Small intestine (tissue), 16 donors: ENCODE measurements around the gene CD244. TPM values are rescaled to one million over a fixed set of nuclear protein-coding genes. Genes with fewer than 3 reads are reported as not detected.

Experiments
- DNase-seq, 2 donors: peaks; one replicate each; pipeline versions ENCODE4 v3.0.0 to v3.0.0-alpha.2; 2013
- FAIRE-seq: peaks from 2 replicates; lab custom pipeline; 2012; peaks lifted over from hg19 to GRCh38; lab: Jason Lieb, UNC
- H3K27ac ChIP-seq, 3 donors: one replicate each; pipeline ENCODE4 v1.5.1; 2013; ENCODE audit warnings: low read length in 2 of 3, mild to moderate bottlenecking in 2 of 3, control low read depth in 1 of 3, inconsistent platforms in 1 of 3, low read depth in 1 of 3, moderate library complexity in 1 of 3
- H3K27me3 ChIP-seq, 3 donors: one replicate each; pipeline ENCODE4 v1.6.1; 2013; ENCODE audit warnings: low read length in 3 of 3, inconsistent platforms in 1 of 3; ENCODE audit not compliant: control insufficient read depth in 3 of 3, insufficient read depth in 3 of 3
- H3K36me3 ChIP-seq, 3 donors: one replicate each; pipeline ENCODE4 v1.6.1; 2013; ENCODE audit warnings: low read length in 3 of 3, inconsistent platforms in 1 of 3, low read depth in 1 of 3, mild to moderate bottlenecking in 1 of 3, moderate library complexity in 1 of 3; ENCODE audit not compliant: control insufficient read depth in 3 of 3, insufficient read depth in 2 of 3
- H3K4me1 ChIP-seq, 3 donors: one replicate each; pipeline ENCODE4 v1.6.1; 2013; ENCODE audit warnings: low read length in 2 of 3, inconsistent platforms in 1 of 3, low read depth in 1 of 3, mild to moderate bottlenecking in 1 of 3, moderate library complexity in 1 of 3; ENCODE audit not compliant: control insufficient read depth in 3 of 3, insufficient read depth in 2 of 3
- H3K4me3 ChIP-seq, 3 donors: one replicate each; pipeline ENCODE4 v1.5.1; 2013; ENCODE audit warnings: low read length in 3 of 3, control low read depth in 1 of 3, inconsistent platforms in 1 of 3, low read depth in 1 of 3, mild to moderate bottlenecking in 1 of 3, moderate library complexity in 1 of 3
- H3K9me3 ChIP-seq, 2 donors: one replicate each; pipeline ENCODE4 v1.6.1; 2013; ENCODE audit warnings: low read depth in 1 of 2, low read length in 1 of 2; ENCODE audit not compliant: control insufficient read depth in 2 of 2, insufficient read depth in 1 of 2
- WGBS, 3 donors: extraction: QIAGEN DNeasy Blood & Tissue Kit; methylation state at CpG; one replicate each; pipeline ENCODE4 v1.1.7; 2013; 5-methylcytosine and 5-hydroxymethylcytosine counted together
- long read RNA-seq, 10 donors: transcript quantifications; one replicate each; lab custom pipeline, GENCODE V29; 2026
- polyA plus RNA-seq, 4 donors: library from polyadenylated mRNA; stranded (reverse) in 3 of 4; unstranded in 1 of 4; fragments of 200-250 nt in 3 of 4; fragments of 120-200 nt in 1 of 4; gene quantifications; one replicate each; pipeline versions ENCODE4 v1.2.1 to v1.2.3, GENCODE V29; 2013
- donor health status: healthy with polysubstance abuse.
- donor health status: control.
- donor health status: control.
- donor health status: Bipolar disorder and iron deficiency.
- donor health status: healthy.

Gene CD244
- polyA plus RNA-seq, result 1 to 10 TPM in 2 of 4 donors, under 1 TPM in 2; 0.39 to 3.2 (median 1.1) TPM
- long read RNA-seq, donor 1, result 0 reads
- long read RNA-seq, donor 2, result 0 reads
- long read RNA-seq, donor 3, result 0 reads
- long read RNA-seq, donor 4, result 0 reads
- long read RNA-seq, donor 5, result 0 reads
- long read RNA-seq, donor 6, result 0 reads
- long read RNA-seq, donor 7, result 0 reads
- long read RNA-seq, donor 8, partial matches to known transcripts, result 0 of 1 reads
- long read RNA-seq, donor 8, other reads (novel, unspliced or antisense), result 0 of 1 reads
- long read RNA-seq, donor 9, result 0 reads
- long read RNA-seq, donor 10, result 0 reads

- Histone ChIP-seq H3K27ac (peak within 1 kb of the TSS in 2 of 3 donors; percentile 26 to 41), H3K36me3 (no peaks in the 10 kb centered on the region), H3K4me1 (peaks cover 4 to 25% (median 12%) of the 10 kb centered on the region in 3 donors), H3K9me3 (peaks cover 0 to 7% of the 10 kb centered on the region in 2 donors), H3K4me3 (peak within 1 kb of the TSS in 1 of 3 donors; percentile 38), H3K27me3 (no peaks in the 10 kb centered on the region)
- DNase-seq, result peak in 1 of 2 donors; percentile 57
- WGBS, 3 donors, result 46 to 71% (median 56%) methylated on average over 12 of the region's 12 CpGs
- no peak for FAIRE-seq
Measured at GRCh38 chr1:160862203-160863060, at the start of gene CD244. Gene CD244, minus strand, starts transcription at chr1:160862887. Its CDS starts 210 bp downstream, at chr1:160862677.

GRCh38 chr1:160911925-160912324 is 49.2 kb upstream of the CD244 start:
- FAIRE-seq, result no peak
- DNase-seq, result no peak
- no peaks in the 10 kb centered on the region for H3K27me3 ChIP-seq
- 27 to 42% (median 28%) methylated on average over 2 of the region's 2 CpGs for WGBS, 3 donors
- H3K4me1 ChIP-seq, result peaks cover 0 to 18% (median 3%) of the 10 kb centered on the region in 3 donors
- peaks cover 0 to 2% (median 0%) of the 10 kb centered on the region in 3 donors for H3K36me3 ChIP-seq
- H3K9me3 ChIP-seq, result peaks cover 0 to 2% of the 10 kb centered on the region in 2 donors
- peak overlapping the region in 1 of 3 donors; percentile 21 for H3K27ac ChIP-seq
- no peak overlapping the region for H3K4me3 ChIP-seq

- Histone ChIP-seq H3K27ac (peak overlapping the region in 1 of 3 donors; percentile 21), H3K4me3 (no peak overlapping the region), H3K4me1 (peaks cover 0 to 18% (median 3%) of the 10 kb centered on the region in 3 donors), H3K9me3 (peaks cover 0 to 2% of the 10 kb centered on the region in 2 donors), H3K36me3 (peaks cover 0 to 2% (median 0%) of the 10 kb centered on the region in 3 donors), H3K27me3 (no peaks in the 10 kb centered on the region)
- FAIRE-seq (no peak), DNase-seq (peak; percentile 71 to 90)
- 15 to 35% (median 20%) methylated on average over 7 of the region's 7 CpGs for WGBS, 3 donors
Measured at GRCh38 chr1:160911441-160911840, 48.8 kb upstream of the CD244 start.

- Histone ChIP-seq H3K9me3 (peaks cover 0 to 2% of the 10 kb centered on the region in 2 donors), H3K36me3 (peaks cover 0 to 2% (median 0%) of the 10 kb centered on the region in 3 donors), H3K27ac (no peak overlapping the region), H3K27me3 (no peaks in the 10 kb centered on the region), H3K4me1 (peaks cover 0 to 18% (median 3%) of the 10 kb centered on the region in 3 donors), H3K4me3 (no peak overlapping the region)
- FAIRE-seq, result no peak
- DNase-seq, result no peak
- WGBS, 3 donors, result 63 to 81% (median 70%) methylated on average over 6 of the region's 6 CpGs
Measured at GRCh38 chr1:160910170-160910750, 47.6 kb upstream of the CD244 start.

GRCh38 chr1:160907976-160908375 is 45.3 kb upstream of the CD244 start:
- no peak overlapping the region for H3K4me3 ChIP-seq
- 77 to 81% (median 81%) methylated on average over 7 of the region's 7 CpGs for WGBS, 3 donors
- peaks cover 0 to 23% (median 5%) of the 10 kb centered on the region in 3 donors for H3K4me1 ChIP-seq
- FAIRE-seq (no peak), DNase-seq (no peak)
- H3K27ac ChIP-seq, result no peak overlapping the region
- H3K36me3 ChIP-seq, result peaks cover 0 to 2% (median 0%) of the 10 kb centered on the region in 3 donors
- H3K27me3 ChIP-seq, result no peaks in the 10 kb centered on the region
- peaks cover 0 to 2% of the 10 kb centered on the region in 2 donors for H3K9me3 ChIP-seq

GRCh38 chr1:160905617-160905989 is 42.9 kb upstream of the CD244 start:
- FAIRE-seq, result no peak

GRCh38 chr1:160904783-160905616 is 42.3 kb upstream of the CD244 start:
- FAIRE-seq (no peak), DNase-seq (peak in 1 of 2 donors; percentile 34)
- H3K27ac ChIP-seq, result no peak overlapping the region
- H3K27me3 ChIP-seq, result no peaks in the 10 kb centered on the region
- H3K36me3 ChIP-seq, result peaks cover 0 to 2% (median 0%) of the 10 kb centered on the region in 3 donors
- H3K4me1 ChIP-seq, result peaks cover 0 to 5% (median 2%) of the 10 kb centered on the region in 3 donors
- H3K9me3 ChIP-seq, result no peaks in the 10 kb centered on the region
- WGBS, 3 donors, result 56 to 73% (median 62%) methylated on average over 8 of the region's 8 CpGs
- H3K4me3 ChIP-seq, result no peak overlapping the region

More at GRCh38 chr1:160905617-160905989, 42.9 kb upstream of the CD244 start:
- H3K27ac ChIP-seq, result no peak overlapping the region
- no peak overlapping the region for H3K4me3 ChIP-seq
- H3K9me3 ChIP-seq, result no peaks in the 10 kb centered on the region
- H3K36me3 ChIP-seq, result peaks cover 0 to 2% (median 0%) of the 10 kb centered on the region in 3 donors
- H3K27me3 ChIP-seq, result no peaks in the 10 kb centered on the region
- DNase-seq, result no peak
- WGBS, 3 donors, result 89 to 96% (median 93%) methylated on average over 4 of the region's 4 CpGs
- H3K4me1 ChIP-seq, result peaks cover 0 to 5% (median 2%) of the 10 kb centered on the region in 3 donors
